ENCODE measurements around the gene LRRC56. TPM values are rescaled to one million over a fixed set of nuclear protein-coding genes. Genes with fewer than 3 reads are reported as not detected.

LRRC56 gene
- total and polyA plus RNA-seq, 2 of the 13 experiments (the other 11 are each of a cell fraction or from before 2014, with no cell fraction given), result 0.11 to 0.29 TPM

DNA sequence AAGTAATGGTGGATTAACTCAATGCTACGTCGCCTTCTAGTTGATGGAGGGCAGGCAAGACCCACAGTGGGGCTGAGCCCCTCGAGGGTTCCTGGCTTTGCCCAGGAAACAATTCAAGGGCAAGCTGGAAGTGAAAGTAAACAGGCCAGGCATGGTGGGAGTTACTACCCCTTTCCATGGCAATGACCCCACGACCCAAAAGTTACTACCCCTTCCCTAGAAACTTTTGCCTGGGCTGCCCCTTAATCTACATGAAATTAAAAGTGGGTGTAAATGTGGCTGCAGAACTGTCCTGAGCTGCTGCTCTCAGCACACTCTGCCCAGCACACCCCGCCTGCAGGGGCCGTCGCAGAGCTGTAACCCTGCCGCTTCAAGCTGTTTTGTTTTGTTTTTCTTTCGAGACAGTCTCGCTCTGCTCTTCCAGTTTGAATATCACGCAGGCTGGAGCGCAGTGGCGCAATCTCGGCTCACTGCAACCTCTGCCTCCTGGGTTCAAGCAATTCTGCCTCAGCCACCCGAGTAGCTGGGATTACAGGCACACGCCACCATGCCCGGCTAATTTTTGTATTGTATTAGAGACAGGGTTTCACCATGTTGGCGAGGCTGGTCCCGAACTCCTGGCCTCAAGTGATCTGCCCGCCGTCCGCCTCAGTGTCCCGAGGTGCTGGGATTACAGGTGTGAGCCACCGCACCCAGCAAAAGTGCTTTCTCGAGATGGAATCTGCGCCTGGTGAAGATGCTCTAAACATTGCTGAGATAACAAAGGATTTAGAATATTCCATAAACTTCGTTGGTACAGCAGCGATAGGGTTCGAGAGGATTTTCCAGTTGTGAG is 24.3 kb upstream of the LRRC56 start:
- no peak for DNase-seq (ENCODE audit: low spot score)
- POLR2A ChIA-PET, result interaction anchor here (1.0 kb wide), 1 partner anchor 73 kb away, joined by 6 read pairs; no protein-coding TSS in a partner anchor
- no peak for FAIRE-seq

DNA sequence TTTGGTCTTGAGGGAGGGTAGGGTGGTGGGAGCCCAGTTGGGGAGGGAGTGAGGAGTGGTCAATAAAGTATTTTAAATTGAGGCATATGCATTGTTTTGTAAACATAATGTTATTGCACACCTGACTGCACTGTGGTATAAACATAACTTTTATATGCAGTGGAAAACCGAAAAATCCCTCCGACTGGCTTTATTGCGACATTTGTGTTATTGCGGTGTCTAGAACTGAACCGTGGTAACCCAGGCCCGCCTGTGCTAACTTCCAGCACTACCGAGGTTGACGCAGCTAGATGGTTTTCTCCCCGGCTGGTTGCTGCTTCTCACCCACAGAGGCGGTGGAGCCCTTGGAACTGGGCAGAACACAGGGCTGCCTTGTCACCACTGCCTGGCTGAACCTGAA is 22.7 kb upstream of the LRRC56 start:
- ChIA-PET POLR2A (no interaction called here), CTCF (ENCODE audit: low intra/inter-chr PET ratio, low total read pairs) (no interaction called here)
- in situ Hi-C loops (cut with HindIII; ENCODE audit: extremely low pct_ligation_motif_present, low pct_unique_long_range_greater_than_20kb) (no loop called here), intact Hi-C loops (cut with micrococcal nuclease; ENCODE audit: unreplicated experiment) (loop anchor here (1.0 kb wide), 1 partner anchor 8 kb away; no protein-coding TSS in a partner anchor)
- Histone ChIP-seq H3K9me3 (ENCODE audit: low read length) (no peaks in the 10 kb centered on the region), H3K27me3 (ENCODE audit: control insufficient read depth in 1 of 2, insufficient read depth in 2 of 2, low read length in 2 of 2) (no peaks in the 10 kb centered on the region), H3K79me2 (ENCODE audit: insufficient read depth, low read length) (no peaks in the 10 kb centered on the region), H3K4me1 (ENCODE audit: insufficient read depth, low read length) (peaks cover 13% of the 10 kb centered on the region), H3K9ac (ENCODE audit: insufficient read depth, low read depth, low read length) (no peak overlapping the region), H3K4me3 (replicated peaks in 1 of 3; ENCODE audit: insufficient read depth in 1 of 3, low read depth in 2 of 3, low read length in 3 of 3) (no peak overlapping the region), H2AFZ (ENCODE audit: low read length) (no peak overlapping the region), H4K20me1 (ENCODE audit: insufficient read depth, low read length) (no peaks in the 10 kb centered on the region), H3K27ac (ENCODE audit: extremely low read length, insufficient read depth, low read length) (no peak overlapping the region), H3K4me2 (ENCODE audit: low read depth, low read length) (no peak overlapping the region), H3K36me3 (replicated peaks in 1 of 2; ENCODE audit: control insufficient read depth in 1 of 2, insufficient read depth in 2 of 2, low read length in 2 of 2) (peaks cover 2 to 5% of the 10 kb centered on the region in 2 experiments; a peak in 1 of 5 replicates)
- TF ChIP-seq ZNF264 (CRISPR knock-in tag; IDR thresholded peaks at IDR 0.05) (no peak), CEBPB (IDR thresholded peaks at IDR 0.05; ENCODE audit: borderline replicate concordance, low read depth, low read length) (peak; percentile 73), THAP8 (CRISPR knock-in tag; IDR thresholded peaks at IDR 0.05; ENCODE audit: borderline replicate concordance) (no peak), SP1 (IDR thresholded peaks at IDR 0.05) (no peak), SP1 (CRISPR knock-in tag; IDR thresholded peaks at IDR 0.05) (no peak)
- ATAC-seq, result no peak
- FAIRE-seq, result no peak
- WGBS (ENCODE audit: low lambda C conversion rate), result 93% methylated on average over 6 of the region's 10 CpGs
- no TSS peak for BruUV-seq (replicated peaks)
- no peak for DNase-seq (ENCODE audit: low spot score)

More for the DNA sequence above, 24.3 kb upstream of the LRRC56 start:
- CTCF ChIA-PET (ENCODE audit: low intra/inter-chr PET ratio, low total read pairs), result no interaction called here
- Histone ChIP-seq H3K9me3 (ENCODE audit: low read length) (no peaks in the 10 kb centered on the region), H3K4me2 (ENCODE audit: low read depth, low read length) (no peak overlapping the region), H3K4me1 (ENCODE audit: insufficient read depth, low read length) (peaks cover 9% of the 10 kb centered on the region), H3K27me3 (ENCODE audit: control insufficient read depth in 1 of 2, insufficient read depth in 2 of 2, low read length in 2 of 2) (no peaks in the 10 kb centered on the region), H3K79me2 (ENCODE audit: insufficient read depth, low read length) (no peaks in the 10 kb centered on the region), H3K36me3 (replicated peaks in 1 of 2; ENCODE audit: control insufficient read depth in 1 of 2, insufficient read depth in 2 of 2, low read length in 2 of 2) (peaks cover 4 to 13% of the 10 kb centered on the region in 2 experiments; a peak in 4 of 5 replicates), H3K27ac (ENCODE audit: extremely low read length, insufficient read depth, low read length) (no peak overlapping the region), H3K4me3 (replicated peaks in 1 of 3; ENCODE audit: insufficient read depth in 1 of 3, low read depth in 2 of 3, low read length in 3 of 3) (no peak overlapping the region), H2AFZ (ENCODE audit: low read length) (no peak overlapping the region), H3K9ac (ENCODE audit: insufficient read depth, low read depth, low read length) (no peak overlapping the region), H4K20me1 (ENCODE audit: insufficient read depth, low read length) (no peaks in the 10 kb centered on the region)
- WGBS (ENCODE audit: low lambda C conversion rate), result 97% methylated on average over 29 of the region's 29 CpGs
- no TSS peak for BruUV-seq (replicated peaks)
- no peak for ATAC-seq
- intact Hi-C loops (cut with micrococcal nuclease; ENCODE audit: unreplicated experiment), result no loop called here
- in situ Hi-C loops (cut with HindIII; ENCODE audit: extremely low pct_ligation_motif_present, low pct_unique_long_range_greater_than_20kb), result no loop called here
- no peak for TF ChIP-seq ZNF552 (CRISPR knock-in tag; IDR thresholded peaks at IDR 0.05; ENCODE audit: borderline replicate concordance)
